SK-N-SH (cell line): ENCODE results near the gene CMPK1. TPM values are rescaled to one million over a fixed set of nuclear protein-coding genes. Genes with fewer than 3 reads are reported as not detected.

Experiments used
- CTCF ChIA-PET: fragments of 300-600, 350-600 bp; formaldehyde crosslinking; extraction: SDS; loops from one replicate; lab custom pipeline; 2021; lab: Yijun Ruan, JAX
- POLR2A ChIA-PET: fragments of 350-600 bp; sonication (Branson Sonifier 250); formaldehyde crosslinking; extraction: SDS; loops from one replicate; lab custom pipeline; 2020; ENCODE audit warnings: antibody characterized with exemption, inconsistent platforms; lab: Yijun Ruan, JAX
- DNase-seq: peaks from one replicate; pipeline ENCODE4 v3.0.0; 2012
- H2AFZ ChIP-seq: fragments of 200-600 bp; sonication (generic); 2 replicates; pipeline ENCODE4 v1.8.1; 2016; ENCODE audit warnings: antibody characterized with exemption, mild to moderate bottlenecking, low read depth
- H3F3A ChIP-seq: fragments of 200-600 bp; sonication (generic); replicated peaks from 2 replicates; pipeline ENCODE3; 2016; ENCODE audit warnings: antibody characterized with exemption, mild to moderate bottlenecking; ENCODE audit not compliant: insufficient read depth
- H3K27ac ChIP-seq, 2 experiments: fragments of 200-500 bp in 1 of 2; fragments of 200-600 bp in 1 of 2; sonication (Bioruptor generic) in 1 of 2; sonication (generic), shearing (Covaris generic) in 1 of 2; 2 replicates each; pipeline versions ENCODE4 v1.5.1 to v1.6.1; 2014 to 2016; ENCODE audit warnings: low read depth in 2 of 2, inconsistent platforms in 1 of 2, low read length in 1 of 2, mild to moderate bottlenecking in 1 of 2, mixed read lengths in 1 of 2
- H3K27me3 ChIP-seq: fragments of 200-600 bp; sonication (generic), shearing (Covaris generic); 2 replicates; pipeline ENCODE4 v1.6.1; 2016; ENCODE audit warnings: mixed run types; ENCODE audit not compliant: insufficient read depth
- H3K36me3 ChIP-seq, 2 experiments: fragments of 200-500 bp in 1 of 2; fragments of 200-600 bp in 1 of 2; sonication (Bioruptor generic) in 1 of 2; sonication (generic) in 1 of 2; replicated peaks in 1 of 2; 2 replicates each; pipeline versions ENCODE3 to v1.5.1; 2014 to 2016; ENCODE audit warnings: low read length in 1 of 2, mild to moderate bottlenecking in 1 of 2; ENCODE audit not compliant: insufficient read depth in 2 of 2, control insufficient read depth in 1 of 2
- H3K4me1 ChIP-seq, 2 experiments: fragments of 200-500 bp in 1 of 2; fragments of 200-600 bp in 1 of 2; sonication (Bioruptor generic) in 1 of 2; sonication (generic), shearing (Covaris generic) in 1 of 2; 2 replicates each; pipeline versions ENCODE4 v1.5.1 to v1.6.1; 2014 to 2016; ENCODE audit warnings: low read depth in 1 of 2, low read length in 1 of 2, mixed run types in 1 of 2; ENCODE audit not compliant: insufficient read depth in 2 of 2, control insufficient read depth in 1 of 2
- H3K4me2 ChIP-seq: fragments of 200-600 bp; sonication (generic), shearing (Covaris generic); 2 replicates; pipeline ENCODE4 v1.6.1; 2017; ENCODE audit warnings: mixed run types
- H3K4me3 ChIP-seq, 2 experiments: fragments of 200-500 bp in 1 of 2; fragments of 200-600 bp in 1 of 2; sonication (Bioruptor generic) in 1 of 2; sonication (generic), shearing (Covaris generic) in 1 of 2; 2 replicates each; pipeline versions ENCODE4 v1.5.1 to v1.8.1; 2014 to 2016; ENCODE audit warnings: low read depth in 2 of 2, inconsistent platforms in 1 of 2, low read length in 1 of 2, mild to moderate bottlenecking in 1 of 2, mixed read lengths in 1 of 2, moderate library complexity in 1 of 2
- H3K79me2 ChIP-seq: fragments of 200-600 bp; sonication (generic); 2 replicates; pipeline ENCODE4 v1.8.1; 2017; ENCODE audit warnings: mild to moderate bottlenecking; ENCODE audit not compliant: insufficient read depth
- H3K9ac ChIP-seq: fragments of 200-600 bp; sonication (generic); 2 replicates; pipeline ENCODE4 v1.6.1; 2017; ENCODE audit warnings: mixed run types
- H3K9me2 ChIP-seq: fragments of 200-600 bp; sonication (generic); 2 replicates; pipeline ENCODE4 v1.6.1; 2017; ENCODE audit warnings: mixed run types
- H3K9me3 ChIP-seq: fragments of 200-600 bp; sonication (generic); 2 replicates; pipeline ENCODE4 v1.6.1; 2017; ENCODE audit warnings: mixed run types, mild to moderate bottlenecking, moderate library complexity
- H4K20me1 ChIP-seq: fragments of 200-600 bp; sonication (generic); 2 replicates; pipeline ENCODE4 v1.6.1; 2017; ENCODE audit warnings: mild to moderate bottlenecking, mixed run types; ENCODE audit not compliant: insufficient read depth
- CHD2 ChIP-seq: fragments of 150-350 bp; IDR thresholded peaks from 2 replicates; pipeline ENCODE4 v1.6.1; 2018; ENCODE audit warnings: low read length; ENCODE audit not compliant: partially characterized antibody
- EP300 ChIP-seq, 2 experiments: IDR thresholded peaks; 2 replicates each; pipeline versions ENCODE4 v1.4.0 to v1.6.1; 2012; ENCODE audit warnings: borderline replicate concordance in 1 of 2, low read depth in 1 of 2, low read length in 1 of 2
- EZH2phosphoT487 ChIP-seq: fragments of 200-600 bp; sonication (generic); IDR thresholded peaks from 2 replicates; pipeline ENCODE4 v1.6.1; 2017; ENCODE audit warnings: low read depth, mixed run types, mild to moderate bottlenecking, antibody characterized with exemption, moderate library complexity, borderline replicate concordance
- FOSL2 ChIP-seq: IDR thresholded peaks from 2 replicates; pipeline ENCODE4 v1.4.0; 2012; ENCODE audit warnings: low read depth, mild to moderate bottlenecking, moderate library complexity, borderline replicate concordance
- FOXM1 ChIP-seq: IDR thresholded peaks from 2 replicates; pipeline ENCODE4 v1.4.0; 2012; ENCODE audit warnings: low read depth, mild to moderate bottlenecking
- GATA2 ChIP-seq: sonication (generic); formaldehyde crosslinking; IDR thresholded peaks from 2 replicates; pipeline ENCODE4 v1.5.0; 2020; ENCODE audit warnings: mild to moderate bottlenecking, missing genetic modification reagents
- NFIC ChIP-seq: IDR thresholded peaks from 2 replicates; pipeline ENCODE4 v1.4.0; 2012; ENCODE audit warnings: borderline replicate concordance
- PBX3 ChIP-seq: IDR thresholded peaks from 2 replicates; pipeline ENCODE4; 2012
- RAD21 ChIP-seq: IDR thresholded peaks from 2 replicates; pipeline ENCODE4 v1.6.1; 2012; ENCODE audit warnings: mild to moderate bottlenecking, low read length
- RFX5 ChIP-seq: IDR thresholded peaks from 2 replicates; pipeline ENCODE4 v1.6.1; 2012; ENCODE audit warnings: mild to moderate bottlenecking, improper control_type of control experiment, low read length
- RXRA ChIP-seq: IDR thresholded peaks from 2 replicates; pipeline ENCODE4 v1.4.0; 2012; ENCODE audit warnings: low read depth, mild to moderate bottlenecking, borderline replicate concordance
- SIN3A ChIP-seq: IDR thresholded peaks from 2 replicates; pipeline ENCODE4 v1.6.1; 2012; ENCODE audit warnings: low read depth, mild to moderate bottlenecking, low read length, moderate library complexity, borderline replicate concordance
- SMC3 ChIP-seq: IDR thresholded peaks from 2 replicates; pipeline ENCODE4 v1.6.1; 2012; ENCODE audit warnings: low read depth, low read length, improper control_type of control experiment
- TAF1 ChIP-seq: IDR thresholded peaks from 2 replicates; pipeline ENCODE4 v1.6.1; 2012; ENCODE audit warnings: low read depth, mild to moderate bottlenecking, low read length, moderate library complexity, borderline replicate concordance
- USF1 ChIP-seq: IDR thresholded peaks from 2 replicates; pipeline ENCODE4 v1.4.0; 2012; ENCODE audit warnings: low read depth, borderline replicate concordance
- ZBTB33 ChIP-seq: IDR thresholded peaks from 2 replicates; pipeline ENCODE4 v1.4.0; 2012; ENCODE audit warnings: low read depth, borderline replicate concordance
- WGBS: methylation state at CpG from one replicate; pipeline ENCODE4 v1.1.6; 2017; ENCODE audit warnings: low lambda C conversion rate; 5-methylcytosine and 5-hydroxymethylcytosine counted together
- polyA plus RNA-seq, 3 experiments: library from polyadenylated mRNA; depleted of rRNA; stranded (reverse); fragments of >200 nt; gene quantifications; 2 replicates each; pipeline ENCODE4 v1.2.3, GENCODE V29; 2012

CMPK1 gene
- polyA plus RNA-seq, 1 of the 3 experiments (the other 2 are of a cell fraction) = 17.5 TPM

- Histone ChIP-seq H3K36me3 (no peaks in the 10 kb centered on the region), H3K4me2 (no peak overlapping the region), H2AFZ (no peak overlapping the region)
- POLR2A ChIA-PET = interaction anchor here (0.7 to 1.2 kb wide), 2 partner anchors 10 to 336 kb away, joined by 3 to 4 read pairs; no protein-coding TSS in a partner anchor
- no peak for TF ChIP-seq SIN3A
- TF ChIP-seq, all 33 proteins: peak for 0
- no peak overlapping the region for H3K27ac ChIP-seq
- no peak overlapping the region for H3K4me3 ChIP-seq
- H3K9ac ChIP-seq = no peak overlapping the region
- 0 out of 2 replicates have a peak, but pooled peaks cover 7% of the 10 kb centered on the region for H4K20me1 ChIP-seq
- H3K27me3 ChIP-seq = no peaks in the 10 kb centered on the region
- WGBS = 49% methylated on average over 2 of the region's 2 CpGs
- CTCF ChIA-PET = interaction anchor here (1.3 to 13.8 kb wide), 18 partner anchors 12 to 672 kb away, joined by 3 to 104 read pairs (median 10); partner anchors contain the start of gene FOXD2
- no peaks in the 10 kb centered on the region for H3K9me2 ChIP-seq
- H3F3A ChIP-seq = peaks cover 6% of the 10 kb centered on the region
- no peaks in the 10 kb centered on the region for H3K79me2 ChIP-seq
- no peaks in the 10 kb centered on the region for H3K9me3 ChIP-seq
- peaks cover 0 to 10% of the 10 kb centered on the region in 2 experiments; a peak in 1 of 4 replicates for H3K4me1 ChIP-seq
- DNase-seq = no peak
These were observed 56.1 kb downstream of the CMPK1 start for GRCh38 chr1:47389731-47390130.

GRCh38 chr1:47390843-47391242, 57.3 kb downstream of the CMPK1 start:
- 97% methylated on average over 2 of the region's 2 CpGs for WGBS
- no peaks in the 10 kb centered on the region for H3K36me3 ChIP-seq
- 0 out of 2 replicates have a peak, but pooled peaks cover 7% of the 10 kb centered on the region for H4K20me1 ChIP-seq
- H3K27ac ChIP-seq = no peak overlapping the region
- H2AFZ ChIP-seq = no peak overlapping the region
- H3K4me2 ChIP-seq = no peak overlapping the region
- no peaks in the 10 kb centered on the region for H3K27me3 ChIP-seq
- POLR2A ChIA-PET = no interaction called here
- H3K4me1 ChIP-seq = peaks cover 0 to 10% of the 10 kb centered on the region in 2 experiments; a peak in 1 of 4 replicates
- TF ChIP-seq EP300 (IDR thresholded peaks at IDR 0.05; ENCODE audit: borderline replicate concordance in 1 of 2, low read depth in 1 of 2, low read length in 1 of 2) = no peak
- TF ChIP-seq FOSL2 = no peak
- TF ChIP-seq SMC3 = no peak
- no peak for TF ChIP-seq TAF1
- no peak for TF ChIP-seq GATA2
- TF ChIP-seq EZH2phosphoT487 = no peak
- TF ChIP-seq PBX3 = no peak
- no peak for TF ChIP-seq FOXM1
- no peak for TF ChIP-seq CHD2
- CTCF ChIA-PET = interaction anchor here (2.0 to 13.8 kb wide), 6 partner anchors 17 to 335 kb away, joined by 6 to 104 read pairs (median 32); no protein-coding TSS in a partner anchor
- DNase-seq = no peak
- peaks cover 6% of the 10 kb centered on the region for H3F3A ChIP-seq
- no peaks in the 10 kb centered on the region for H3K9me2 ChIP-seq
- H3K4me3 ChIP-seq = no peak overlapping the region
- no peaks in the 10 kb centered on the region for H3K79me2 ChIP-seq
- no peaks in the 10 kb centered on the region for H3K9me3 ChIP-seq
- H3K9ac ChIP-seq = no peak overlapping the region

- peaks cover 5% of the 10 kb centered on the region for H3F3A ChIP-seq
- H3K9ac ChIP-seq = no peak overlapping the region
- no peaks in the 10 kb centered on the region for H3K36me3 ChIP-seq
- H2AFZ ChIP-seq = no peak overlapping the region
- peaks cover 0 to 7% of the 10 kb centered on the region in 2 experiments; a peak in 1 of 4 replicates for H3K4me1 ChIP-seq
- 66% methylated on average over 5 of the region's 5 CpGs for WGBS
- no peaks in the 10 kb centered on the region for H3K79me2 ChIP-seq
- no peak for DNase-seq
- H3K27me3 ChIP-seq = no peaks in the 10 kb centered on the region
- H3K27ac ChIP-seq = no peak overlapping the region
- ChIA-PET CTCF (interaction anchor here (0.8 to 13.8 kb wide), 3 partner anchors 39 to 332 kb away, joined by 3 to 104 read pairs (median 4); no protein-coding TSS in a partner anchor), POLR2A (no interaction called here)
- no peaks in the 10 kb centered on the region for H3K9me2 ChIP-seq
- no peak overlapping the region for H3K4me3 ChIP-seq
- H3K9me3 ChIP-seq = no peaks in the 10 kb centered on the region
- no peak overlapping the region for H3K4me2 ChIP-seq
- 0 out of 2 replicates have a peak, but pooled peaks cover 5% of the 10 kb centered on the region for H4K20me1 ChIP-seq
- TF ChIP-seq PBX3 (no peak), RFX5 (no peak), FOSL2 (no peak), NFIC (no peak), ZBTB33 (no peak), RAD21 (no peak), RXRA (no peak), USF1 (no peak), FOXM1 (no peak)
These were observed 59.6 kb downstream of the CMPK1 start for GRCh38 chr1:47393141-47393540.
